GM23338 (cell line): ENCODE measurements around the gene RECQL5. TPM values are rescaled to one million over a fixed set of nuclear protein-coding genes. Genes with fewer than 3 reads are reported as not detected.

ENCODE experiments used
- ATAC-seq: fragments of 200-7000 bp; cut with Tn5 transposase; 3 replicates; pipeline ENCODE4 v1.9.1; 2020
- DNase-seq: peaks from one replicate; pipeline ENCODE4 v3.0.0-alpha.2; 2015; ENCODE audit warnings: low spot score
- H2AFZ ChIP-seq: fragments of 200-600 bp; sonication (generic); 2 replicates; pipeline ENCODE4 v1.8.0; 2016; ENCODE audit warnings: antibody characterized with exemption, mild to moderate bottlenecking, moderate library complexity
- H3F3A ChIP-seq: fragments of 200-600 bp; sonication (generic); replicated peaks from 2 replicates; pipeline ENCODE4 v1.8.0; 2017; ENCODE audit warnings: antibody characterized with exemption, mixed run types, low read depth
- H3K27ac ChIP-seq: fragments of 200-600 bp; sonication (generic); 2 replicates; pipeline ENCODE4 v1.6.1; 2016; ENCODE audit warnings: low read depth
- H3K27me3 ChIP-seq: fragments of 200-600 bp; sonication (generic); 2 replicates; pipeline ENCODE4 v1.8.0; 2016; ENCODE audit warnings: mild to moderate bottlenecking, mixed run types, moderate library complexity; ENCODE audit not compliant: insufficient read depth
- H3K36me3 ChIP-seq: fragments of 200-600 bp; sonication (generic); 2 replicates; pipeline ENCODE4 v1.8.0; 2016; ENCODE audit warnings: mild to moderate bottlenecking; ENCODE audit not compliant: insufficient read depth
- H3K4me1 ChIP-seq: fragments of 200-600 bp; sonication (generic); 2 replicates; pipeline ENCODE4 v1.8.0; 2016; ENCODE audit warnings: mild to moderate bottlenecking, moderate library complexity; ENCODE audit not compliant: insufficient read depth
- H3K4me2 ChIP-seq: fragments of 200-600 bp; sonication (generic); 2 replicates; pipeline ENCODE4 v1.7.1; 2017; ENCODE audit warnings: mixed run types
- H3K4me3 ChIP-seq: fragments of 200-600 bp; sonication (generic); 2 replicates; pipeline ENCODE4 v1.6.1; 2016; ENCODE audit warnings: mixed run types
- H3K79me2 ChIP-seq: fragments of 200-600 bp; sonication (generic); replicated peaks from 2 replicates; pipeline ENCODE4 v1.8.0; 2017; ENCODE audit warnings: mild to moderate bottlenecking; ENCODE audit not compliant: insufficient read depth
- H3K9me2 ChIP-seq: fragments of 200-600 bp; sonication (generic); 2 replicates; pipeline ENCODE4 v1.8.0; 2017; ENCODE audit not compliant: insufficient read depth
- H4K20me1 ChIP-seq: fragments of 200-600 bp; sonication (generic); replicated peaks from 2 replicates; pipeline ENCODE4 v1.8.0; 2017; ENCODE audit warnings: mild to moderate bottlenecking; ENCODE audit not compliant: insufficient read depth
- H3K27ac Mint-ChIP-seq: 2 replicates; pipeline ENCODE4 v1.8.0; 2020; ENCODE audit warnings: inconsistent platforms, mild to moderate bottlenecking, moderate library complexity, mixed read lengths
- H3K27me3 Mint-ChIP-seq: 3 replicates; pipeline ENCODE4 v1.8.0; 2022; ENCODE audit warnings: low read depth, mild to moderate bottlenecking, moderate library complexity, mixed read lengths, inconsistent platforms; ENCODE audit not compliant: insufficient read depth, poor library complexity
- H3K36me3 Mint-ChIP-seq: 3 replicates; pipeline ENCODE4 v1.8.0; 2021; ENCODE audit warnings: low read depth, mild to moderate bottlenecking, inconsistent platforms, moderate library complexity, mixed read lengths
- H3K4me1 Mint-ChIP-seq: 3 replicates; pipeline ENCODE4 v1.8.0; 2020; ENCODE audit warnings: mild to moderate bottlenecking, inconsistent platforms, mixed read lengths
- H3K4me3 Mint-ChIP-seq: 3 replicates; pipeline ENCODE4 v1.8.0; 2021; ENCODE audit warnings: moderate library complexity, mild to moderate bottlenecking, inconsistent platforms, mixed read lengths
- H3K9me3 Mint-ChIP-seq: 3 replicates; pipeline ENCODE4 v1.8.0; 2020; ENCODE audit warnings: moderate library complexity, mild to moderate bottlenecking, inconsistent platforms, mixed read lengths
- CREB1 ChIP-seq: fragments of 250-450 bp; sonication (Bioruptor Pico); IDR thresholded peaks from 2 replicates; pipeline ENCODE4 v1.5.0; 2020; ENCODE audit warnings: low read depth, mild to moderate bottlenecking, moderate library complexity
- EZH2 ChIP-seq: fragments of 200-600 bp; sonication (generic); IDR thresholded peaks from one replicate; pipeline ENCODE4 v1.8.0; 2017; ENCODE audit warnings: antibody characterized with exemption, mild to moderate bottlenecking, low read depth; ENCODE audit not compliant: unreplicated experiment
- EZH2phosphoT487 ChIP-seq: fragments of 200-600 bp; sonication (generic); IDR thresholded peaks from one replicate; pipeline ENCODE4 v1.8.1; 2018; ENCODE audit warnings: antibody characterized with exemption; ENCODE audit not compliant: unreplicated experiment
- JUNB ChIP-seq: IDR thresholded peaks from one replicate; pipeline ENCODE4 v1.6.1; 2016; ENCODE audit warnings: antibody characterized with exemption; ENCODE audit not compliant: unreplicated experiment
- POLR2AphosphoS5 ChIP-seq: IDR thresholded peaks from 2 replicates; pipeline ENCODE4 v1.6.1; 2016; ENCODE audit warnings: antibody characterized with exemption, low read depth
- STAT1 ChIP-seq: IDR thresholded peaks from one replicate; pipeline ENCODE4 v1.6.1; 2016; ENCODE audit warnings: antibody characterized with exemption; ENCODE audit not compliant: unreplicated experiment
- polyA plus RNA-seq: library from polyadenylated mRNA; unstranded; fragments of >200 nt; fragmentation: Nextera tagmentation; extraction: Ambion mirVana; gene quantifications from 2 replicates; pipeline ENCODE4 v1.2.1, GENCODE V29; 2016
- total RNA-seq: library from RNA; depleted of rRNA; stranded (reverse); fragments of >200 nt; shearing (Covaris generic); gene quantifications from 2 replicates; pipeline ENCODE4 v1.2.3, GENCODE V29; 2014
- TF ChIP-seq, protein P1 (sequence below): IDR thresholded peaks from one replicate; pipeline ENCODE4 v1.6.1; 2018; ENCODE audit warnings: antibody characterized with exemption; ENCODE audit not compliant: unreplicated experiment
- TF ChIP-seq, protein P2 (sequence below): fragments of 250-450 bp; sonication (Bioruptor Pico); IDR thresholded peaks from 2 replicates; pipeline ENCODE4 v1.5.0; 2020; ENCODE audit warnings: mild to moderate bottlenecking, moderate library complexity

RECQL5 gene
- total and polyA plus RNA-seq, 2 experiments from 2014 or later: 20.0 to 23.3 TPM

GRCh38 chr17:75642784-75643642 lies 23.9 kb downstream of the RECQL5 start (continued):
- TF ChIP-seq EZH2: no peak

DNA sequence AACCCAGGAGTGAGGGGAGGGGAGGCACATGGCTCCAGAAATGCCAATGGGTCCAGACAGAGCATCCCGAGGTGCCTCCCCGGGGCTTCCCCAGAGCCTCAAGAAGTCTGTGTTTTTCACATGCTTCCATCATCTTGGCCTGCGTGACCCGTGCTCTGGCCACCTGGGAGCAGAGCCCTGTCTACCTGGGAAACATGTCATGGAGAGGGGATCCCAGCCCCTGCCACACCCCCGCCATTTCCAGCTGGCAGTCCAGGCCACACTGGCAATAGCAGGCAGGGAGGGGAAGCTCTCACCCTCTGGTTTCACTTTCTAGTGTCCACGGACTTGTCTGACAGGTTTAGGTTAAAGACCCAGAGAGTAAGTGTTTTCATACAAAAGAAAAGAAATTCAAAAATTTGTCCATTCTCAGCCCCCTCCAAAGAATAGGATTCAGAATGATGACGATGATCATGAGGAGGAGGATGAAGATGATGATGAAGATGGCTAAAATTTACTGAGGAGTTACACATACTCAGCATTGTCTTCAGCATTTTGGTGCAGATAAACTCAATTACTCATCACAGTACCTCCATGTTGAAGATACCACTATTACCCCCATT lies 24.7 kb downstream of the RECQL5 start:
- no peaks in the 10 kb centered on the region for H3K79me2 ChIP-seq
- peaks cover 17% of the 10 kb centered on the region for H3K4me1 Mint-ChIP-seq
- ATAC-seq: no peak
- no peaks in the 10 kb centered on the region for H3K9me3 Mint-ChIP-seq
- H4K20me1 ChIP-seq: no peaks in the 10 kb centered on the region; the same call in 1 of the 2 replicates
- H3K4me1 ChIP-seq: peaks cover 16% of the 10 kb centered on the region
- no peaks in the 10 kb centered on the region for H3F3A ChIP-seq
- peak overlapping the region; percentile 81 for H3K27ac Mint-ChIP-seq
- no peak overlapping the region for H3K4me3 Mint-ChIP-seq
- H3K4me2 ChIP-seq: peak overlapping the region; percentile 66
- no peak for DNase-seq
- peak overlapping the region; percentile 94; the same call in 1 of the 2 replicates for H3K27ac ChIP-seq
- peaks cover 7% of the 10 kb centered on the region for H3K27me3 Mint-ChIP-seq
- H2AFZ ChIP-seq: no peak overlapping the region
- TF ChIP-seq JUNB (no peak), POLR2AphosphoS5 (no peak), CREB1 (CRISPR knock-in tag) (no peak)
- H3K9me2 ChIP-seq: 0 out of 2 replicates have a peak, but pooled peaks cover 3% of the 10 kb centered on the region
- H3K4me3 ChIP-seq: no peak overlapping the region
- no peaks in the 10 kb centered on the region; the same call in 1 of the 2 replicates for H3K36me3 ChIP-seq
- H3K36me3 Mint-ChIP-seq: no peaks in the 10 kb centered on the region; the same call in 2 of the 3 replicates
- H3K27me3 ChIP-seq: no peaks in the 10 kb centered on the region

GRCh38 chr17:75641343-75641742 lies 25.6 kb downstream of the RECQL5 start:
- no peak for DNase-seq
- Histone ChIP-seq H3K4me2 (no peak overlapping the region), H4K20me1 (no peaks in the 10 kb centered on the region; the same call in 1 of the 2 replicates), H3F3A (no peaks in the 10 kb centered on the region), H3K27me3 (no peaks in the 10 kb centered on the region), H3K4me1 (peaks cover 16% of the 10 kb centered on the region), H3K9me2 (0 out of 2 replicates have a peak, but pooled peaks cover 3% of the 10 kb centered on the region), H3K4me3 (no peak overlapping the region), H3K79me2 (no peaks in the 10 kb centered on the region), H2AFZ (no peak overlapping the region), H3K27ac (no peak overlapping the region), H3K36me3 (no peaks in the 10 kb centered on the region; the same call in 1 of the 2 replicates)
- Mint-ChIP-seq H3K27me3 (peaks cover 10% of the 10 kb centered on the region), H3K27ac (no peak overlapping the region), H3K36me3 (no peaks in the 10 kb centered on the region; the same call in 2 of the 3 replicates), H3K9me3 (no peaks in the 10 kb centered on the region), H3K4me3 (no peak overlapping the region), H3K4me1 (peaks cover 21% of the 10 kb centered on the region)
- no peak for ATAC-seq
- no peak for TF ChIP-seq EZH2phosphoT487
- TF ChIP-seq, protein P1, sequence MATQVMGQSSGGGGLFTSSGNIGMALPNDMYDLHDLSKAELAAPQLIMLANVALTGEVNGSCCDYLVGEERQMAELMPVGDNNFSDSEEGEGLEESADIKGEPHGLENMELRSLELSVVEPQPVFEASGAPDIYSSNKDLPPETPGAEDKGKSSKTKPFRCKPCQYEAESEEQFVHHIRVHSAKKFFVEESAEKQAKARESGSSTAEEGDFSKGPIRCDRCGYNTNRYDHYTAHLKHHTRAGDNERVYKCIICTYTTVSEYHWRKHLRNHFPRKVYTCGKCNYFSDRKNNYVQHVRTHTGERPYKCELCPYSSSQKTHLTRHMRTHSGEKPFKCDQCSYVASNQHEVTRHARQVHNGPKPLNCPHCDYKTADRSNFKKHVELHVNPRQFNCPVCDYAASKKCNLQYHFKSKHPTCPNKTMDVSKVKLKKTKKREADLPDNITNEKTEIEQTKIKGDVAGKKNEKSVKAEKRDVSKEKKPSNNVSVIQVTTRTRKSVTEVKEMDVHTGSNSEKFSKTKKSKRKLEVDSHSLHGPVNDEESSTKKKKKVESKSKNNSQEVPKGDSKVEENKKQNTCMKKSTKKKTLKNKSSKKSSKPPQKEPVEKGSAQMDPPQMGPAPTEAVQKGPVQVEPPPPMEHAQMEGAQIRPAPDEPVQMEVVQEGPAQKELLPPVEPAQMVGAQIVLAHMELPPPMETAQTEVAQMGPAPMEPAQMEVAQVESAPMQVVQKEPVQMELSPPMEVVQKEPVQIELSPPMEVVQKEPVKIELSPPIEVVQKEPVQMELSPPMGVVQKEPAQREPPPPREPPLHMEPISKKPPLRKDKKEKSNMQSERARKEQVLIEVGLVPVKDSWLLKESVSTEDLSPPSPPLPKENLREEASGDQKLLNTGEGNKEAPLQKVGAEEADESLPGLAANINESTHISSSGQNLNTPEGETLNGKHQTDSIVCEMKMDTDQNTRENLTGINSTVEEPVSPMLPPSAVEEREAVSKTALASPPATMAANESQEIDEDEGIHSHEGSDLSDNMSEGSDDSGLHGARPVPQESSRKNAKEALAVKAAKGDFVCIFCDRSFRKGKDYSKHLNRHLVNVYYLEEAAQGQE: no peak
- TF ChIP-seq, protein P2, sequence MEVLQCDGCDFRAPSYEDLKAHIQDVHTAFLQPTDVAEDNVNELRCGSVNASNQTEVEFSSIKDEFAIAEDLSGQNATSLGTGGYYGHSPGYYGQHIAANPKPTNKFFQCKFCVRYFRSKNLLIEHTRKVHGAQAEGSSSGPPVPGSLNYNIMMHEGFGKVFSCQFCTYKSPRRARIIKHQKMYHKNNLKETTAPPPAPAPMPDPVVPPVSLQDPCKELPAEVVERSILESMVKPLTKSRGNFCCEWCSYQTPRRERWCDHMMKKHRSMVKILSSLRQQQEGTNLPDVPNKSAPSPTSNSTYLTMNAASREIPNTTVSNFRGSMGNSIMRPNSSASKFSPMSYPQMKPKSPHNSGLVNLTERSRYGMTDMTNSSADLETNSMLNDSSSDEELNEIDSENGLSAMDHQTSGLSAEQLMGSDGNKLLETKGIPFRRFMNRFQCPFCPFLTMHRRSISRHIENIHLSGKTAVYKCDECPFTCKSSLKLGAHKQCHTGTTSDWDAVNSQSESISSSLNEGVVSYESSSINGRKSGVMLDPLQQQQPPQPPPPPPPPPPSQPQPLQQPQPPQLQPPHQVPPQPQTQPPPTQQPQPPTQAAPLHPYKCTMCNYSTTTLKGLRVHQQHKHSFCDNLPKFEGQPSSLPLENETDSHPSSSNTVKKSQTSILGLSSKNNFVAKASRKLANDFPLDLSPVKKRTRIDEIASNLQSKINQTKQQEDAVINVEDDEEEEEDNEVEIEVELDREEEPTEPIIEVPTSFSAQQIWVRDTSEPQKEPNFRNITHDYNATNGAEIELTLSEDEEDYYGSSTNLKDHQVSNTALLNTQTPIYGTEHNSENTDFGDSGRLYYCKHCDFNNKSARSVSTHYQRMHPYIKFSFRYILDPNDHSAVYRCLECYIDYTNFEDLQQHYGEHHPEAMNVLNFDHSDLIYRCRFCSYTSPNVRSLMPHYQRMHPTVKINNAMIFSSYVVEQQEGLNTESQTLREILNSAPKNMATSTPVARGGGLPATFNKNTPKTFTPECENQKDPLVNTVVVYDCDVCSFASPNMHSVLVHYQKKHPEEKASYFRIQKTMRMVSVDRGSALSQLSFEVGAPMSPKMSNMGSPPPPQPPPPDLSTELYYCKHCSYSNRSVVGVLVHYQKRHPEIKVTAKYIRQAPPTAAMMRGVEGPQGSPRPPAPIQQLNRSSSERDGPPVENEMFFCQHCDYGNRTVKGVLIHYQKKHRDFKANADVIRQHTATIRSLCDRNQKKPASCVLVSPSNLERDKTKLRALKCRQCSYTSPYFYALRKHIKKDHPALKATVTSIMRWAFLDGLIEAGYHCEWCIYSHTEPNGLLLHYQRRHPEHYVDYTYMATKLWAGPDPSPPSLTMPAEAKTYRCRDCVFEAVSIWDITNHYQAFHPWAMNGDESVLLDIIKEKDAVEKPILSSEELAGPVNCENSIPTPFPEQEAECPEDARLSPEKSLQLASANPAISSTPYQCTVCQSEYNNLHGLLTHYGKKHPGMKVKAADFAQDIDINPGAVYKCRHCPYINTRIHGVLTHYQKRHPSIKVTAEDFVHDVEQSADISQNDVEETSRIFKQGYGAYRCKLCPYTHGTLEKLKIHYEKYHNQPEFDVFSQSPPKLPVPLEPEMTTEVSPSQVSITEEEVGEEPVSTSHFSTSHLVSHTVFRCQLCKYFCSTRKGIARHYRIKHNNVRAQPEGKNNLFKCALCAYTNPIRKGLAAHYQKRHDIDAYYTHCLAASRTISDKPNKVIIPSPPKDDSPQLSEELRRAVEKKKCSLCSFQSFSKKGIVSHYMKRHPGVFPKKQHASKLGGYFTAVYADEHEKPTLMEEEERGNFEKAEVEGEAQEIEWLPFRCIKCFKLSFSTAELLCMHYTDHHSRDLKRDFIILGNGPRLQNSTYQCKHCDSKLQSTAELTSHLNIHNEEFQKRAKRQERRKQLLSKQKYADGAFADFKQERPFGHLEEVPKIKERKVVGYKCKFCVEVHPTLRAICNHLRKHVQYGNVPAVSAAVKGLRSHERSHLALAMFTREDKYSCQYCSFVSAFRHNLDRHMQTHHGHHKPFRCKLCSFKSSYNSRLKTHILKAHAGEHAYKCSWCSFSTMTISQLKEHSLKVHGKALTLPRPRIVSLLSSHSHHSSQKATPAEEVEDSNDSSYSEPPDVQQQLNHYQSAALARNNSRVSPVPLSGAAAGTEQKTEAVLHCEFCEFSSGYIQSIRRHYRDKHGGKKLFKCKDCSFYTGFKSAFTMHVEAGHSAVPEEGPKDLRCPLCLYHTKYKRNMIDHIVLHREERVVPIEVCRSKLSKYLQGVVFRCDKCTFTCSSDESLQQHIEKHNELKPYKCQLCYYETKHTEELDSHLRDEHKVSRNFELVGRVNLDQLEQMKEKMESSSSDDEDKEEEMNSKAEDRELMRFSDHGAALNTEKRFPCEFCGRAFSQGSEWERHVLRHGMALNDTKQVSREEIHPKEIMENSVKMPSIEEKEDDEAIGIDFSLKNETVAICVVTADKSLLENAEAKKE (CRISPR knock-in tag): no peak
- TF ChIP-seq CREB1 (CRISPR knock-in tag): no peak
- no peak for TF ChIP-seq POLR2AphosphoS5
- TF ChIP-seq STAT1: no peak
